ENCODE measurements around the gene PIPOX. TPM values are rescaled to one million over a fixed set of nuclear protein-coding genes. Genes with fewer than 3 reads are reported as not detected.

Gene PIPOX
- total and polyA plus RNA-seq, 2 experiments from 2014 or later, result 10.2 to 15.8 TPM

- Histone ChIP-seq H3K9me2 (replicated peaks; ENCODE audit: insufficient read depth) (no peaks in the 10 kb centered on the region), H3K27me3 (peaks cover 7% of the 10 kb centered on the region), H3K9me3 (ENCODE audit: low read depth) (no peaks in the 10 kb centered on the region), H4K20me1 (ENCODE audit: insufficient read depth, poor library complexity, severe bottlenecking) (no peaks in the 10 kb centered on the region), H3K79me2 (no peaks in the 10 kb centered on the region), H3K4me1 (ENCODE audit: insufficient read depth) (no peaks in the 10 kb centered on the region), H3K4me3 (no peak overlapping the region), H3K4me2 (no peak overlapping the region), H3K27ac (no peak overlapping the region), H2AFZ (no peak overlapping the region), H3K36me3 (replicated peaks; ENCODE audit: insufficient read depth, low read depth) (no peaks in the 10 kb centered on the region)
- 77% methylated on average over 11 of the region's 11 CpGs for WGBS (ENCODE audit: low lambda C conversion rate, missing lambda C conversion rate)
- DNase-seq (ENCODE audit: low spot score), result no peak
- TF ChIP-seq, protein P1, sequence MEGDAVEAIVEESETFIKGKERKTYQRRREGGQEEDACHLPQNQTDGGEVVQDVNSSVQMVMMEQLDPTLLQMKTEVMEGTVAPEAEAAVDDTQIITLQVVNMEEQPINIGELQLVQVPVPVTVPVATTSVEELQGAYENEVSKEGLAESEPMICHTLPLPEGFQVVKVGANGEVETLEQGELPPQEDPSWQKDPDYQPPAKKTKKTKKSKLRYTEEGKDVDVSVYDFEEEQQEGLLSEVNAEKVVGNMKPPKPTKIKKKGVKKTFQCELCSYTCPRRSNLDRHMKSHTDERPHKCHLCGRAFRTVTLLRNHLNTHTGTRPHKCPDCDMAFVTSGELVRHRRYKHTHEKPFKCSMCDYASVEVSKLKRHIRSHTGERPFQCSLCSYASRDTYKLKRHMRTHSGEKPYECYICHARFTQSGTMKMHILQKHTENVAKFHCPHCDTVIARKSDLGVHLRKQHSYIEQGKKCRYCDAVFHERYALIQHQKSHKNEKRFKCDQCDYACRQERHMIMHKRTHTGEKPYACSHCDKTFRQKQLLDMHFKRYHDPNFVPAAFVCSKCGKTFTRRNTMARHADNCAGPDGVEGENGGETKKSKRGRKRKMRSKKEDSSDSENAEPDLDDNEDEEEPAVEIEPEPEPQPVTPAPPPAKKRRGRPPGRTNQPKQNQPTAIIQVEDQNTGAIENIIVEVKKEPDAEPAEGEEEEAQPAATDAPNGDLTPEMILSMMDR (IDR thresholded peaks at IDR 0.05; ENCODE audit: poor library complexity), result no peak
- TF ChIP-seq EZH2 (IDR thresholded peaks at IDR 0.05; ENCODE audit: borderline replicate concordance) (no peak), EZH2phosphoT487 (IDR thresholded peaks at IDR 0.05; ENCODE audit: low read depth, severe bottlenecking, unreplicated experiment) (no peak)
Measured at GRCh38 chr17:29049541-29050145, 6.7 kb downstream of the PIPOX start.

DNA sequence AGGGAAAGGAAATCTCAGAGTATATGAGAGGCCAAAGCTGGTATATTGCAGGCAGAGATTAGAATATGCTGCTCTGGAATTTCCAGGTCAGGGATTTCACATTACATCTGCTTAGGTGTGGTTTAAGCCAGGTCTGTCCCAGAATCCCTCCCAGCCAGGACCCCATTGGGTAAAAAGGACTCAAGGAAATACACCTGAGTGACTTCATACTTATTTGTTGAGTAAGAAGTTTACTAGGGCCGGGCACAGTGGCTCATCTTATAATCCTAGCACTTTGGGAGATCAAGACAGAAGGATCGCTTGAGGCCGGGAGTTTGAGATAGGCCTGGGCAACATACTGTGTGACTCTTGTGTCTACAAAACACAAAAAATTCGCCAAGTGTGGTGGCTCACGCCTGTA lies 7.2 kb downstream of the PIPOX start:
- DNase-seq (ENCODE audit: low spot score), result no peak
- Histone ChIP-seq H3K4me2 (no peak overlapping the region), H4K20me1 (ENCODE audit: insufficient read depth, poor library complexity, severe bottlenecking) (no peaks in the 10 kb centered on the region), H3K27ac (no peak overlapping the region), H3K79me2 (no peaks in the 10 kb centered on the region), H3K36me3 (replicated peaks; ENCODE audit: insufficient read depth, low read depth) (no peaks in the 10 kb centered on the region), H3K9me3 (ENCODE audit: low read depth) (no peaks in the 10 kb centered on the region), H3K27me3 (peaks cover 7% of the 10 kb centered on the region), H3K4me3 (no peak overlapping the region), H3K4me1 (ENCODE audit: insufficient read depth) (no peaks in the 10 kb centered on the region), H3K9me2 (replicated peaks; ENCODE audit: insufficient read depth) (no peaks in the 10 kb centered on the region), H2AFZ (no peak overlapping the region)
- TF ChIP-seq EZH2phosphoT487 (IDR thresholded peaks at IDR 0.05; ENCODE audit: low read depth, severe bottlenecking, unreplicated experiment) (no peak), EZH2 (IDR thresholded peaks at IDR 0.05; ENCODE audit: borderline replicate concordance) (no peak)
- TF ChIP-seq, protein P1 (IDR thresholded peaks at IDR 0.05; ENCODE audit: poor library complexity), result no peak
- WGBS (ENCODE audit: low lambda C conversion rate, missing lambda C conversion rate), result 83% methylated on average over 5 of the region's 5 CpGs

GRCh38 chr17:29051194-29051593 lies 8.3 kb downstream of the PIPOX start:
- H3K27me3 ChIP-seq, result peaks cover 9% of the 10 kb centered on the region
- DNase-seq (ENCODE audit: low spot score), result no peak

More at GRCh38 chr17:29051194-29051593, 8.3 kb downstream of the PIPOX start:
- Histone ChIP-seq H3K4me1 (ENCODE audit: insufficient read depth) (no peaks in the 10 kb centered on the region), H2AFZ (no peak overlapping the region), H4K20me1 (ENCODE audit: insufficient read depth, poor library complexity, severe bottlenecking) (no peaks in the 10 kb centered on the region), H3K9me3 (ENCODE audit: low read depth) (no peaks in the 10 kb centered on the region), H3K36me3 (replicated peaks; ENCODE audit: insufficient read depth, low read depth) (no peaks in the 10 kb centered on the region), H3K27ac (no peak overlapping the region), H3K4me3 (no peak overlapping the region), H3K79me2 (no peaks in the 10 kb centered on the region), H3K9me2 (replicated peaks; ENCODE audit: insufficient read depth) (no peaks in the 10 kb centered on the region), H3K4me2 (no peak overlapping the region)
- 77% methylated on average over 11 of the region's 12 CpGs for WGBS (ENCODE audit: low lambda C conversion rate, missing lambda C conversion rate)
- TF ChIP-seq EZH2 (IDR thresholded peaks at IDR 0.05; ENCODE audit: borderline replicate concordance) (no peak), EZH2phosphoT487 (IDR thresholded peaks at IDR 0.05; ENCODE audit: low read depth, severe bottlenecking, unreplicated experiment) (no peak)
- TF ChIP-seq, protein P1 (IDR thresholded peaks at IDR 0.05; ENCODE audit: poor library complexity), result no peak
